HepG2 (cell line): ENCODE results near the gene RESP18. TPM values are rescaled to one million over a fixed set of nuclear protein-coding genes. Genes with fewer than 3 reads are reported as not detected.

ENCODE experiments used
- ATAC-seq: fragments of 200-7000 bp; cut with Tn5 transposase; 3 replicates; pipeline ENCODE4 v1.9.1; 2020; ENCODE audit warnings: mild to moderate bottlenecking, moderate library complexity
- BruUV-seq: library from RNA; stranded (reverse); fragments of 400-500 nt; replicated peaks from 2 replicates; lab custom pipeline; 2021; lab: Mats Ljungman, UMichigan
- CTCF ChIA-PET: fragments of 300-600 bp; formaldehyde crosslinking; extraction: SDS; loops from one replicate; lab custom pipeline; 2021; ENCODE audit warnings: low total read pairs, inconsistent platforms, low intra/inter-chr PET ratio; lab: Yijun Ruan, JAX
- POLR2A ChIA-PET: fragments of 350-600 bp; sonication (Branson Sonifier 250); formaldehyde crosslinking; loops from one replicate; lab custom pipeline; 2020; ENCODE audit warnings: antibody characterized with exemption, inconsistent platforms; lab: Yijun Ruan, JAX
- DNase-seq: peaks from one replicate; pipeline ENCODE4 v3.0.0-alpha.2; 2015; ENCODE audit warnings: low spot score
- FAIRE-seq: peaks from 3 replicates; lab custom pipeline; 2011; peaks lifted over from hg19 to GRCh38; lab: Jason Lieb, UNC
- H2AFZ ChIP-seq: one replicate; pipeline ENCODE4 v1.6.1; 2011; ENCODE audit warnings: low read length, inconsistent platforms
- H3K27ac ChIP-seq: fragments of 300-600 bp; 3 replicates; pipeline ENCODE4 v1.8.0; 2011; ENCODE audit warnings: mixed run types, mild to moderate bottlenecking, mixed read lengths, low read length, inconsistent platforms; ENCODE audit not compliant: insufficient read depth; ENCODE audit errors: extremely low read length
- H3K27me3 ChIP-seq, 2 experiments: fragments of 200-600 bp in 1 of 2; 2 replicates in 1 of 2; 3 replicates in 1 of 2; pipeline versions ENCODE4 v1.6.0 to v1.8.0; 2011; ENCODE audit warnings: low read length in 2 of 2, mild to moderate bottlenecking in 2 of 2, moderate library complexity in 2 of 2, inconsistent platforms in 1 of 2; ENCODE audit not compliant: insufficient read depth in 2 of 2, control insufficient read depth in 1 of 2
- H3K36me3 ChIP-seq, 2 experiments: fragments of 200-600 bp in 1 of 2; replicated peaks in 1 of 2; 2 replicates in 1 of 2; 3 replicates in 1 of 2; pipeline versions ENCODE4 v1.5.1 to v1.8.0; 2011; ENCODE audit warnings: low read length in 2 of 2, inconsistent platforms in 1 of 2; ENCODE audit not compliant: insufficient read depth in 2 of 2, control insufficient read depth in 1 of 2
- H3K4me1 ChIP-seq: 2 replicates; pipeline ENCODE4 v1.5.1; 2012; ENCODE audit warnings: low read length, inconsistent platforms; ENCODE audit not compliant: insufficient read depth
- H3K4me2 ChIP-seq: 2 replicates; pipeline ENCODE4 v1.6.0; 2011; ENCODE audit warnings: low read depth, low read length, inconsistent platforms
- H3K4me3 ChIP-seq, 3 experiments: fragments of 200-600 bp in 1 of 3; sonication (generic), shearing (Covaris generic) in 1 of 3; replicated peaks in 1 of 3; 2 replicates each; pipeline ENCODE4 v1.5.1; 2011 to 2016; ENCODE audit warnings: low read length in 3 of 3, inconsistent platforms in 2 of 3, low read depth in 2 of 3, mild to moderate bottlenecking in 2 of 3, control low read depth in 1 of 3, mixed read lengths in 1 of 3; ENCODE audit not compliant: insufficient read depth in 1 of 3
- H3K79me2 ChIP-seq: one replicate; pipeline ENCODE4 v1.6.1; 2011; ENCODE audit warnings: low read length, inconsistent platforms; ENCODE audit not compliant: insufficient read depth
- H3K9ac ChIP-seq: 2 replicates; pipeline ENCODE4 v1.6.0; 2011; ENCODE audit warnings: mild to moderate bottlenecking, low read depth, low read length, inconsistent platforms; ENCODE audit not compliant: insufficient read depth
- H3K9me3 ChIP-seq: 2 replicates; pipeline ENCODE4 v1.5.1; 2012; ENCODE audit warnings: mild to moderate bottlenecking, low read length
- H4K20me1 ChIP-seq: 2 replicates; pipeline ENCODE4 v1.6.0; 2011; ENCODE audit warnings: inconsistent platforms, mild to moderate bottlenecking, low read length, moderate library complexity; ENCODE audit not compliant: insufficient read depth
- ATF4 ChIP-seq, 2 experiments: fragments of 450-650 bp in 1 of 2; sonication (generic) in 1 of 2; formaldehyde crosslinking; IDR thresholded peaks; 2 replicates each; pipeline versions ENCODE4 v1.5.0 to v1.8.0; 2020 to 2022; ENCODE audit warnings: mild to moderate bottlenecking in 1 of 2, missing genetic modification reagents in 1 of 2
- CREB1 ChIP-seq, 2 experiments: fragments of 450-650 bp in 1 of 2; IDR thresholded peaks; 2 replicates each; pipeline ENCODE4 v1.6.1; 2016 to 2017; ENCODE audit warnings: control low read depth in 1 of 2, mild to moderate bottlenecking in 1 of 2, missing compliant biosample characterization in 1 of 2, missing genetic modification characterization in 1 of 2
- GRHL1 ChIP-seq: sonication (generic); formaldehyde crosslinking; conservative IDR thresholded peaks from 2 replicates; pipeline ENCODE4 v1.8.0; 2022; ENCODE audit warnings: missing genetic modification reagents
- KMT2A ChIP-seq: sonication (generic); formaldehyde crosslinking; IDR thresholded peaks from 2 replicates; pipeline ENCODE4 v1.4.0; 2020; ENCODE audit warnings: missing genetic modification reagents
- NR2F6 ChIP-seq, 2 experiments: IDR thresholded peaks; 2 replicates each; pipeline ENCODE4 v1.6.1; 2016; ENCODE audit warnings: antibody characterized with exemption in 1 of 2, mild to moderate bottlenecking in 1 of 2
- SRY ChIP-seq: sonication (generic); formaldehyde crosslinking; IDR thresholded peaks from 2 replicates; pipeline ENCODE4 v1.8.0; 2022; ENCODE audit warnings: mild to moderate bottlenecking, missing genetic modification reagents
- TIGD3 ChIP-seq: sonication (generic); formaldehyde crosslinking; IDR thresholded peaks from 2 replicates; pipeline ENCODE4 v1.5.1; 2020; ENCODE audit warnings: mild to moderate bottlenecking, missing genetic modification reagents, borderline replicate concordance
- ZNF230 ChIP-seq: sonication (generic); formaldehyde crosslinking; IDR thresholded peaks from 2 replicates; pipeline ENCODE4 v1.4.0; 2020; ENCODE audit warnings: mild to moderate bottlenecking, missing genetic modification reagents
- ZNF737 ChIP-seq: sonication (generic); formaldehyde crosslinking; IDR thresholded peaks from 2 replicates; pipeline ENCODE4 v1.5.0; 2020; ENCODE audit warnings: missing genetic modification reagents, mild to moderate bottlenecking, borderline replicate concordance
- ZUFSP ChIP-seq: sonication (generic); formaldehyde crosslinking; IDR thresholded peaks from 2 replicates; pipeline ENCODE4 v1.9.0; 2021; ENCODE audit warnings: missing genetic modification reagents, mild to moderate bottlenecking, borderline replicate concordance
- WGBS: methylation state at CpG from one replicate; pipeline ENCODE4 v1.1.6; 2017; ENCODE audit warnings: low lambda C conversion rate; 5-methylcytosine and 5-hydroxymethylcytosine counted together
- in situ Hi-C: cut with HindIII; loops from 2 replicates; pipeline ENCODE4 v1.10.0; 2017; ENCODE audit warnings: low pct_unique_long_range_greater_than_20kb; ENCODE audit not compliant: extremely low pct_ligation_motif_present
- intact Hi-C: fragments of 100-400 bp; cut with micrococcal nuclease; formaldehyde crosslinking; loops from one replicate; pipeline ENCODE4 v1.10.0; 2022; ENCODE audit not compliant: unreplicated experiment
- polyA plus RNA-seq, 8 experiments: library from polyadenylated mRNA; depleted of rRNA in 3 of 8; stranded (reverse) in 7 of 8; unstranded in 1 of 8; fragments of >200 nt; fragmentation: Illumina TruSeq in 4 of 8; extraction: Trizol in 4 of 8; gene quantifications; 2 replicates each; pipeline versions ENCODE4 v1.2.1 to v1.2.3, GENCODE V29; 2011 to 2016; ENCODE audit warnings: low read depth in 4 of 8, missing spikeins in 1 of 8, mixed read lengths in 1 of 8; ENCODE audit not compliant: insufficient read depth in 1 of 8
- total RNA-seq, 5 experiments: library from RNA; depleted of rRNA; stranded (reverse); fragments of >200 nt; fragmentation: Illumina TruSeq; extraction: Trizol; gene quantifications; 2 replicates each; pipeline ENCODE4 v1.2.3, GENCODE V29; 2016; ENCODE audit warnings: low read depth in 1 of 5

Gene RESP18
- total and polyA plus RNA-seq, 2 of the 13 experiments (the other 11 are each of a cell fraction or from before 2014, with no cell fraction given) = not detected

GRCh38 chr2:219335373-219335786 lies 2.8 kb upstream of the RESP18 start:
- TF ChIP-seq CREB1 (IDR thresholded peaks at IDR 0.05) (peak; percentile 59), CREB1 (CRISPR knock-in tag; IDR thresholded peaks at IDR 0.05) (no peak), ATF4 (CRISPR knock-in tag; IDR thresholded peaks at IDR 0.05) (no peak)
- DNase-seq (no peak), ATAC-seq (no peak), FAIRE-seq (no peak)
- no TSS peak for BruUV-seq
- H3K4me1 ChIP-seq = no peaks in the 10 kb centered on the region
- no peaks in the 10 kb centered on the region for H3K79me2 ChIP-seq
- no peaks in the 10 kb centered on the region for H3K9me3 ChIP-seq
- H2AFZ ChIP-seq = no peak overlapping the region
- 1% methylated on average over 5 of the region's 5 CpGs for WGBS
- H3K27ac ChIP-seq = no peak overlapping the region
- H3K4me3 ChIP-seq = no peak overlapping the region
- no peak overlapping the region for H3K9ac ChIP-seq
- no peak overlapping the region for H3K4me2 ChIP-seq
- ChIA-PET CTCF (no interaction called here), POLR2A (no interaction called here)
- in situ Hi-C loops = no loop called here
- no peaks in the 10 kb centered on the region for H3K36me3 ChIP-seq
- intact Hi-C loops = no loop called here
- peaks cover 3 to 36% of the 10 kb centered on the region in 2 experiments; a peak in 4 of 5 replicates for H3K27me3 ChIP-seq
- peaks cover 8% of the 10 kb centered on the region; the same call in 1 of the 2 replicates for H4K20me1 ChIP-seq

- no peak overlapping the region for H3K9ac ChIP-seq
- H3K36me3 ChIP-seq = no peaks in the 10 kb centered on the region
- BruUV-seq = no TSS peak
- H3K27ac ChIP-seq = no peak overlapping the region
- H3K27me3 ChIP-seq = peaks cover 3 to 36% of the 10 kb centered on the region in 2 experiments; a peak in 4 of 5 replicates
- H4K20me1 ChIP-seq = peaks cover 8% of the 10 kb centered on the region; the same call in 1 of the 2 replicates
- ChIA-PET CTCF (no interaction called here), POLR2A (no interaction called here)
- in situ Hi-C loops = no loop called here
- WGBS = 49% methylated on average over 2 of the region's 2 CpGs
- intact Hi-C loops = no loop called here
- H3K4me2 ChIP-seq = no peak overlapping the region
- no peaks in the 10 kb centered on the region for H3K79me2 ChIP-seq
- H3K9me3 ChIP-seq = no peaks in the 10 kb centered on the region
- FAIRE-seq (no peak), ATAC-seq (no peak), DNase-seq (no peak)
- no peaks in the 10 kb centered on the region for H3K4me1 ChIP-seq
- H3K4me3 ChIP-seq = no peak overlapping the region
- no peak overlapping the region for H2AFZ ChIP-seq
- no peak for TF ChIP-seq ZNF737 (CRISPR knock-in tag)
- no peak for TF ChIP-seq TIGD3
- TF ChIP-seq SRY = no peak
- no peak for TF ChIP-seq NR2F6 (IDR thresholded peaks at IDR 0.05)
- TF ChIP-seq NR2F6 (CRISPR knock-in tag; IDR thresholded peaks at IDR 0.05) = no peak
- TF ChIP-seq GRHL1 (CRISPR knock-in tag) = no peak
- no peak for TF ChIP-seq ZUFSP (CRISPR knock-in tag)
- no peak for TF ChIP-seq ZNF230 (CRISPR knock-in tag)
- TF ChIP-seq KMT2A (CRISPR knock-in tag) = no peak
Observed at GRCh38 chr2:219334076-219334475, 1.5 kb upstream of the RESP18 start.
